ENCODE data around the gene ASCC3. TPM values are rescaled to one million over a fixed set of nuclear protein-coding genes. Genes with fewer than 3 reads are reported as not detected.
"Not testable (repeated sequence)": the region's sequence is repeated elsewhere in the genome, so short reads cannot be mapped to it uniquely, and the experiment has no call there.

ASCC3 gene
- total and polyA plus RNA-seq, 2 experiments from 2014 or later = 49.1 to 60.2 TPM

- 81 to 82% methylated on average over 3 of the region's 3 CpGs for WGBS, 2 experiments (ENCODE audit: low coverage in 1 of 2, low lambda C conversion rate in 2 of 2, missing lambda C conversion rate in 2 of 2)
- TF ChIP-seq EZH2 (IDR thresholded peaks at IDR 0.05; ENCODE audit: insufficient read depth, poor library complexity, severe bottlenecking) = no peak
- no peak for TF ChIP-seq EZH2phosphoT487 (IDR thresholded peaks at IDR 0.05; ENCODE audit: insufficient read depth, low read depth)
- H3K9me2 ChIP-seq (ENCODE audit: insufficient read depth) = no peaks in the 10 kb centered on the region
- no peak overlapping the region for H3K27ac ChIP-seq
- H2AFZ ChIP-seq = no peak overlapping the region
- no peak overlapping the region for H3K4me3 ChIP-seq
- H3K9me3 ChIP-seq (ENCODE audit: low read depth) = no peaks in the 10 kb centered on the region
- no peak for DNase-seq
- H3K4me1 ChIP-seq (ENCODE audit: insufficient read depth) = no peaks in the 10 kb centered on the region
- no peaks in the 10 kb centered on the region for H3K36me3 ChIP-seq (ENCODE audit: low read depth)
- no peaks in the 10 kb centered on the region for H3K27me3 ChIP-seq (replicated peaks; ENCODE audit: insufficient read depth)
- H3K9ac ChIP-seq = no peak overlapping the region
- no peaks in the 10 kb centered on the region for H3K79me2 ChIP-seq (ENCODE audit: insufficient read depth)
- H3F3A ChIP-seq (ENCODE audit: insufficient read depth) = no peaks in the 10 kb centered on the region
- no peaks in the 10 kb centered on the region for H4K20me1 ChIP-seq (ENCODE audit: insufficient read depth)
- in situ Hi-C loops (cut with MboI) = no loop called here
- no peak overlapping the region for H3K4me2 ChIP-seq (ENCODE audit: unreplicated experiment)
Observed at GRCh38 chr6:100892116-100892515, 11.0 kb upstream of the ASCC3 start.

- Histone ChIP-seq H3K27me3 (replicated peaks; ENCODE audit: insufficient read depth) (no peaks in the 10 kb centered on the region), H4K20me1 (ENCODE audit: insufficient read depth) (no peaks in the 10 kb centered on the region), H3K9ac (no peak overlapping the region), H3F3A (ENCODE audit: insufficient read depth) (no peaks in the 10 kb centered on the region), H3K4me1 (ENCODE audit: insufficient read depth) (0 out of 2 replicates have a peak, but pooled peaks cover 2% of the 10 kb centered on the region), H3K36me3 (ENCODE audit: low read depth) (no peaks in the 10 kb centered on the region), H3K4me2 (ENCODE audit: unreplicated experiment) (no peak overlapping the region), H2AFZ (no peak overlapping the region), H3K27ac (no peak overlapping the region), H3K9me3 (ENCODE audit: low read depth) (no peaks in the 10 kb centered on the region), H3K4me3 (no peak overlapping the region), H3K9me2 (ENCODE audit: insufficient read depth) (no peaks in the 10 kb centered on the region), H3K79me2 (ENCODE audit: insufficient read depth) (no peaks in the 10 kb centered on the region)
- WGBS, 2 experiments (ENCODE audit: low coverage in 1 of 2, low lambda C conversion rate in 2 of 2, missing lambda C conversion rate in 2 of 2) = 32 to 34% methylated on average over 1 of the region's 1 CpG
- no peak for DNase-seq
- TF ChIP-seq EZH2phosphoT487 (IDR thresholded peaks at IDR 0.05; ENCODE audit: insufficient read depth, low read depth) (no peak), EZH2 (IDR thresholded peaks at IDR 0.05; ENCODE audit: insufficient read depth, poor library complexity, severe bottlenecking) (no peak)
- in situ Hi-C loops (cut with MboI) = no loop called here
Observed at GRCh38 chr6:100891079-100891478, 9.9 kb upstream of the ASCC3 start.

- H3K27me3 ChIP-seq (replicated peaks; ENCODE audit: insufficient read depth); in situ Hi-C loops (cut with MboI); H3K9ac ChIP-seq; H3K27ac ChIP-seq; H3K4me1 ChIP-seq (ENCODE audit: insufficient read depth); H3K4me2 ChIP-seq (ENCODE audit: unreplicated experiment); DNase-seq; H3K9me2 ChIP-seq (ENCODE audit: insufficient read depth); H3K79me2 ChIP-seq (ENCODE audit: insufficient read depth); H3K4me3 ChIP-seq; H3K36me3 ChIP-seq (ENCODE audit: low read depth); H3K9me3 ChIP-seq (ENCODE audit: low read depth); H2AFZ ChIP-seq; H3F3A ChIP-seq (ENCODE audit: insufficient read depth); H4K20me1 ChIP-seq (ENCODE audit: insufficient read depth): not testable (repeated sequence)
- 20% methylated on average over 1 of the region's 1 CpG for WGBS, 2 experiments (ENCODE audit: low coverage in 1 of 2, low lambda C conversion rate in 2 of 2, missing lambda C conversion rate in 2 of 2)
Observed at GRCh38 chr6:100890646-100891045, 9.5 kb upstream of the ASCC3 start.

GRCh38 chr6:100889351-100889750 is 8.2 kb upstream of the ASCC3 start:
- H3K4me3 ChIP-seq = no peak overlapping the region
- H3K9me3 ChIP-seq (ENCODE audit: low read depth) = no peaks in the 10 kb centered on the region
- in situ Hi-C loops (cut with MboI) = no loop called here
- no peaks in the 10 kb centered on the region for H4K20me1 ChIP-seq (ENCODE audit: insufficient read depth)
- H3K79me2 ChIP-seq (ENCODE audit: insufficient read depth) = no peaks in the 10 kb centered on the region
- no peak overlapping the region for H3K9ac ChIP-seq
- 91 to 93% methylated on average over 13 of the region's 13 CpGs for WGBS, 2 experiments (ENCODE audit: low coverage in 1 of 2, low lambda C conversion rate in 2 of 2, missing lambda C conversion rate in 2 of 2)
- no peaks in the 10 kb centered on the region for H3K27me3 ChIP-seq (replicated peaks; ENCODE audit: insufficient read depth)
- DNase-seq = no peak
- H3K27ac ChIP-seq = no peak overlapping the region
- H2AFZ ChIP-seq = no peak overlapping the region
- no peak overlapping the region for H3K4me2 ChIP-seq (ENCODE audit: unreplicated experiment)
- no peaks in the 10 kb centered on the region for H3K9me2 ChIP-seq (ENCODE audit: insufficient read depth)
- H3K36me3 ChIP-seq (ENCODE audit: low read depth) = no peaks in the 10 kb centered on the region
- 0 out of 2 replicates have a peak, but pooled peaks cover 4% of the 10 kb centered on the region for H3K4me1 ChIP-seq (ENCODE audit: insufficient read depth)
- H3F3A ChIP-seq (ENCODE audit: insufficient read depth) = no peaks in the 10 kb centered on the region
- TF ChIP-seq EZH2phosphoT487 (IDR thresholded peaks at IDR 0.05; ENCODE audit: insufficient read depth, low read depth) = no peak
- no peak for TF ChIP-seq EZH2 (IDR thresholded peaks at IDR 0.05; ENCODE audit: insufficient read depth, poor library complexity, severe bottlenecking)

GRCh38 chr6:100886076-100886475 is 4.9 kb upstream of the ASCC3 start:
- Histone ChIP-seq H3K9me3 (ENCODE audit: low read depth) (no peaks in the 10 kb centered on the region), H3K27ac (no peak overlapping the region), H2AFZ (no peak overlapping the region), H3K4me2 (ENCODE audit: unreplicated experiment) (no peak overlapping the region), H3K79me2 (ENCODE audit: insufficient read depth) (peaks cover under 1% of the 10 kb centered on the region), H3K9ac (no peak overlapping the region), H4K20me1 (ENCODE audit: insufficient read depth) (no peaks in the 10 kb centered on the region), H3K9me2 (ENCODE audit: insufficient read depth) (no peaks in the 10 kb centered on the region), H3K4me3 (no peak overlapping the region), H3F3A (ENCODE audit: insufficient read depth) (no peaks in the 10 kb centered on the region), H3K27me3 (replicated peaks; ENCODE audit: insufficient read depth) (no peaks in the 10 kb centered on the region), H3K36me3 (ENCODE audit: low read depth) (no peaks in the 10 kb centered on the region), H3K4me1 (ENCODE audit: insufficient read depth) (peaks cover 11% of the 10 kb centered on the region; the same call in 1 of the 2 replicates)
- peak; percentile 46 for DNase-seq
- TF ChIP-seq EZH2phosphoT487 (IDR thresholded peaks at IDR 0.05; ENCODE audit: insufficient read depth, low read depth) = no peak
- TF ChIP-seq EZH2 (IDR thresholded peaks at IDR 0.05; ENCODE audit: insufficient read depth, poor library complexity, severe bottlenecking) = no peak
- in situ Hi-C loops (cut with MboI) = no loop called here
- WGBS, 2 experiments (ENCODE audit: low coverage in 1 of 2, low lambda C conversion rate in 2 of 2, missing lambda C conversion rate in 2 of 2) = 43 to 52% methylated on average over 1 of the region's 1 CpG

Data from GM23248 (cell line).